WTC11 (cell line): ENCODE results near the gene CHST14. TPM values are rescaled to one million over a fixed set of nuclear protein-coding genes. Genes with fewer than 3 reads are reported as not detected.

Source experiments
- ETV6 ChIP-seq: sonication (generic); formaldehyde crosslinking; IDR thresholded peaks from 2 replicates; pipeline ENCODE4 v1.8.1; 2022; ENCODE audit warnings: mild to moderate bottlenecking, missing genetic modification reagents
- FOXK1 ChIP-seq: sonication (generic); formaldehyde crosslinking; IDR thresholded peaks from 2 replicates; pipeline ENCODE4 v1.8.0; 2022; ENCODE audit warnings: mild to moderate bottlenecking, moderate library complexity, missing genetic modification reagents
- FOXP1 ChIP-seq: sonication (generic); formaldehyde crosslinking; IDR thresholded peaks from 2 replicates; pipeline ENCODE4 v1.8.0; 2022; ENCODE audit warnings: missing genetic modification reagents, mild to moderate bottlenecking, moderate library complexity, borderline replicate concordance
- GABPB1 ChIP-seq: sonication (generic); formaldehyde crosslinking; IDR thresholded peaks from 2 replicates; pipeline ENCODE4 v1.8.1; 2023; ENCODE audit warnings: mild to moderate bottlenecking, missing genetic modification reagents
- NFATC4 ChIP-seq: fragments of 250-450 bp; sonication (Bioruptor Pico); IDR thresholded peaks from 2 replicates; pipeline ENCODE4 v1.9.0; 2021; ENCODE audit warnings: mild to moderate bottlenecking
- NFE2L1 ChIP-seq: sonication (generic); formaldehyde crosslinking; IDR thresholded peaks from 2 replicates; pipeline ENCODE4 v1.8.1; 2023; ENCODE audit warnings: missing genetic modification reagents
- NR3C1 ChIP-seq: sonication (generic); formaldehyde crosslinking; conservative IDR thresholded peaks from 2 replicates; pipeline ENCODE4 v1.8.1; 2023; ENCODE audit warnings: low read depth, mild to moderate bottlenecking, missing genetic modification reagents
- RORB ChIP-seq: fragments of 250-450 bp; sonication (Bioruptor Pico); IDR thresholded peaks from 2 replicates; pipeline ENCODE4 v1.9.0; 2021; ENCODE audit warnings: mild to moderate bottlenecking
- SP1 ChIP-seq: sonication (generic); formaldehyde crosslinking; conservative IDR thresholded peaks from 2 replicates; pipeline ENCODE4 v1.8.1; 2022; ENCODE audit warnings: missing genetic modification reagents
- ZNF138 ChIP-seq: sonication (generic); formaldehyde crosslinking; conservative IDR thresholded peaks from 2 replicates; pipeline ENCODE4 v1.8.1; 2022; ENCODE audit warnings: mild to moderate bottlenecking, moderate library complexity, missing genetic modification reagents
- ZNF671 ChIP-seq: fragments of 250-450 bp; sonication (Bioruptor Pico); IDR thresholded peaks from 2 replicates; pipeline ENCODE4 v1.8.0; 2021; ENCODE audit warnings: mild to moderate bottlenecking
- total RNA-seq: library from RNA; stranded (reverse); gene quantifications from 3 replicates; pipeline ENCODE4 v1.2.3, GENCODE V29; 2021
- TF ChIP-seq, protein P1 (sequence below): sonication (generic); formaldehyde crosslinking; IDR thresholded peaks from 2 replicates; pipeline ENCODE4 v1.8.0; 2022; ENCODE audit warnings: mild to moderate bottlenecking, missing genetic modification reagents
- TF ChIP-seq, protein P2 (sequence below): fragments of 200-600 bp; IDR thresholded peaks from 2 replicates; pipeline ENCODE4 v1.8.0; 2022; ENCODE audit warnings: antibody characterized with exemption
- TF ChIP-seq, protein P3 (sequence below): fragments of 250-450 bp; sonication (Bioruptor Pico); IDR thresholded peaks from 2 replicates; pipeline ENCODE4 v1.9.0; 2021; ENCODE audit warnings: mild to moderate bottlenecking
- TF ChIP-seq, protein P4 (sequence below): sonication (generic); formaldehyde crosslinking; IDR thresholded peaks from 2 replicates; pipeline ENCODE4 v1.8.1; 2023; ENCODE audit warnings: mild to moderate bottlenecking, missing genetic modification reagents
- TF ChIP-seq, protein P5 (sequence below): fragments of 250-450 bp; sonication (Bioruptor Pico); IDR thresholded peaks from 2 replicates; pipeline ENCODE4 v1.9.0; 2021; ENCODE audit warnings: mild to moderate bottlenecking, borderline replicate concordance
- TF ChIP-seq, protein P6 (sequence below): fragments of 250-450 bp; sonication (Bioruptor Pico); IDR thresholded peaks from 2 replicates; pipeline ENCODE4 v1.8.0; 2021; ENCODE audit warnings: mild to moderate bottlenecking
- TF ChIP-seq, protein P7 (sequence below): sonication (generic); formaldehyde crosslinking; IDR thresholded peaks from 2 replicates; pipeline ENCODE4 v1.8.1; 2023; ENCODE audit warnings: mild to moderate bottlenecking, missing genetic modification reagents
- TF ChIP-seq, protein P8 (sequence below): sonication (generic); formaldehyde crosslinking; IDR thresholded peaks from 2 replicates; pipeline ENCODE4 v1.8.1; 2022; ENCODE audit warnings: missing genetic modification reagents, borderline replicate concordance

Gene CHST14
- total RNA-seq, 1 experiment from 2014 or later: 21.3 TPM

DNA sequence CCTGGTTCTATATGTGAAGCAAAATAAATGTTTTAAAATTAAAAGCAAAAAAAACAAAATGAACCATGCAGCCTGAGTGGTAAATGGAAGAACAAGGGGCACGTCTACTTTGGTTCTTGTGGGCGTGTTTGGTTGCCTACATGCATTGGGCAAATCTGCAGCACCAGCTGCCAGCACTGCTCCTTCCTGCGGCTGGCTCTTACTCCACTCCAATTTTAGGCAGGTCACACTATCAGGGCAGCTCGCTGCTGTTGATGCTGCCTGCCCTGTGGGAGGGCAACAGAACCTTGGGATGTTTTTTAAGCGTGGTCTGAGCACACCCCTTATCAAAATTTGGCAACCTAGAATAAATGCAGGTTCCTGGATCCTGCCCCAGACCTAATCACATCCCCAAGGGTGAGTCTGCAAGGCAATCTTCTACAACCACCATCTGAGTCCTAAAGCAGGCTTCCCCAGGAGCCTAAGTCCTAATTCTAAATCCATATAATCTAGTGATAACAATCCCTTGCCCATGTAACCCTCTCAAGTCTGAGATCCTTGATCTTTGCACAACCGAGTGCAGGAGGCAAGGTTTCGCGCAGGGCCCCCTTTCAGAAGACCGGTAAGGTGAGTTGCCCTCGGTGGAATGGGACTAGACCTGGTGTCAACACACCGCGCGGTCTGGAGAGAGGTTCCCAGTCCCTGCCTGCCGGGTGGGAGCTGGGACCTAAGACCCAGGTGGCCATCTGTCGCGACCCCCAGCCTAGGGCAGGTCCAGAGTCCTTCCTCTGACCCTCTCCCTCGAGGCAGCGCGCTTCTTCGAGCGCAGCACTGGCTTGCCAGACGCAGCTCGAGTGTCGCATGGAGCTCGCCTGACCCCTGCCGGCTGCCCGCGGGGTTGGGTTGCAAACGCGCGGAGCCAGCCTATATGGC lies 49.3 kb upstream of the CHST14 start (continued):
- TF ChIP-seq, protein P1, sequence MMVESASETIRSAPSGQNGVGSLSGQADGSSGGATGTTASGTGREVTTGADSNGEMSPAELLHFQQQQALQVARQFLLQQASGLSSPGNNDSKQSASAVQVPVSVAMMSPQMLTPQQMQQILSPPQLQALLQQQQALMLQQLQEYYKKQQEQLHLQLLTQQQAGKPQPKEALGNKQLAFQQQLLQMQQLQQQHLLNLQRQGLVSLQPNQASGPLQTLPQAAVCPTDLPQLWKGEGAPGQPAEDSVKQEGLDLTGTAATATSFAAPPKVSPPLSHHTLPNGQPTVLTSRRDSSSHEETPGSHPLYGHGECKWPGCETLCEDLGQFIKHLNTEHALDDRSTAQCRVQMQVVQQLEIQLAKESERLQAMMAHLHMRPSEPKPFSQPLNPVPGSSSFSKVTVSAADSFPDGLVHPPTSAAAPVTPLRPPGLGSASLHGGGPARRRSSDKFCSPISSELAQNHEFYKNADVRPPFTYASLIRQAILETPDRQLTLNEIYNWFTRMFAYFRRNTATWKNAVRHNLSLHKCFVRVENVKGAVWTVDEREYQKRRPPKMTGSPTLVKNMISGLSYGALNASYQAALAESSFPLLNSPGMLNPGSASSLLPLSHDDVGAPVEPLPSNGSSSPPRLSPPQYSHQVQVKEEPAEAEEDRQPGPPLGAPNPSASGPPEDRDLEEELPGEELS (CRISPR knock-in tag): no peak; the same call in 1 of the 2 replicates
- TF ChIP-seq ETV6 (CRISPR knock-in tag) (peak; percentile 26; the same call in 1 of the 2 replicates), NFE2L1 (CRISPR knock-in tag) (peak; percentile 55; the same call in 1 of the 2 replicates), ZNF671 (CRISPR knock-in tag) (0 out of 2 replicates have a peak, but pooled peaks have one; percentile 73), FOXK1 (CRISPR knock-in tag) (0 out of 2 replicates have a peak, but pooled peaks have one; percentile 50), NR3C1 (CRISPR knock-in tag) (no peak), FOXP1 (CRISPR knock-in tag) (0 out of 2 replicates have a peak, but pooled peaks have one; percentile 65), GABPB1 (no peak), SP1 (0 out of 2 replicates have a peak, but pooled peaks have one; percentile 38), NFATC4 (CRISPR knock-in tag) (peak; percentile 77), RORB (no peak), ZNF138 (no peak)
- TF ChIP-seq, protein P2, sequence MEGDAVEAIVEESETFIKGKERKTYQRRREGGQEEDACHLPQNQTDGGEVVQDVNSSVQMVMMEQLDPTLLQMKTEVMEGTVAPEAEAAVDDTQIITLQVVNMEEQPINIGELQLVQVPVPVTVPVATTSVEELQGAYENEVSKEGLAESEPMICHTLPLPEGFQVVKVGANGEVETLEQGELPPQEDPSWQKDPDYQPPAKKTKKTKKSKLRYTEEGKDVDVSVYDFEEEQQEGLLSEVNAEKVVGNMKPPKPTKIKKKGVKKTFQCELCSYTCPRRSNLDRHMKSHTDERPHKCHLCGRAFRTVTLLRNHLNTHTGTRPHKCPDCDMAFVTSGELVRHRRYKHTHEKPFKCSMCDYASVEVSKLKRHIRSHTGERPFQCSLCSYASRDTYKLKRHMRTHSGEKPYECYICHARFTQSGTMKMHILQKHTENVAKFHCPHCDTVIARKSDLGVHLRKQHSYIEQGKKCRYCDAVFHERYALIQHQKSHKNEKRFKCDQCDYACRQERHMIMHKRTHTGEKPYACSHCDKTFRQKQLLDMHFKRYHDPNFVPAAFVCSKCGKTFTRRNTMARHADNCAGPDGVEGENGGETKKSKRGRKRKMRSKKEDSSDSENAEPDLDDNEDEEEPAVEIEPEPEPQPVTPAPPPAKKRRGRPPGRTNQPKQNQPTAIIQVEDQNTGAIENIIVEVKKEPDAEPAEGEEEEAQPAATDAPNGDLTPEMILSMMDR: peak; percentile 70
- TF ChIP-seq, protein P3, sequence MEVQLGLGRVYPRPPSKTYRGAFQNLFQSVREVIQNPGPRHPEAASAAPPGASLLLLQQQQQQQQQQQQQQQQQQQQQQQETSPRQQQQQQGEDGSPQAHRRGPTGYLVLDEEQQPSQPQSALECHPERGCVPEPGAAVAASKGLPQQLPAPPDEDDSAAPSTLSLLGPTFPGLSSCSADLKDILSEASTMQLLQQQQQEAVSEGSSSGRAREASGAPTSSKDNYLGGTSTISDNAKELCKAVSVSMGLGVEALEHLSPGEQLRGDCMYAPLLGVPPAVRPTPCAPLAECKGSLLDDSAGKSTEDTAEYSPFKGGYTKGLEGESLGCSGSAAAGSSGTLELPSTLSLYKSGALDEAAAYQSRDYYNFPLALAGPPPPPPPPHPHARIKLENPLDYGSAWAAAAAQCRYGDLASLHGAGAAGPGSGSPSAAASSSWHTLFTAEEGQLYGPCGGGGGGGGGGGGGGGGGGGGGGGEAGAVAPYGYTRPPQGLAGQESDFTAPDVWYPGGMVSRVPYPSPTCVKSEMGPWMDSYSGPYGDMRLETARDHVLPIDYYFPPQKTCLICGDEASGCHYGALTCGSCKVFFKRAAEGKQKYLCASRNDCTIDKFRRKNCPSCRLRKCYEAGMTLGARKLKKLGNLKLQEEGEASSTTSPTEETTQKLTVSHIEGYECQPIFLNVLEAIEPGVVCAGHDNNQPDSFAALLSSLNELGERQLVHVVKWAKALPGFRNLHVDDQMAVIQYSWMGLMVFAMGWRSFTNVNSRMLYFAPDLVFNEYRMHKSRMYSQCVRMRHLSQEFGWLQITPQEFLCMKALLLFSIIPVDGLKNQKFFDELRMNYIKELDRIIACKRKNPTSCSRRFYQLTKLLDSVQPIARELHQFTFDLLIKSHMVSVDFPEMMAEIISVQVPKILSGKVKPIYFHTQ: no peak
- TF ChIP-seq, protein P4, sequence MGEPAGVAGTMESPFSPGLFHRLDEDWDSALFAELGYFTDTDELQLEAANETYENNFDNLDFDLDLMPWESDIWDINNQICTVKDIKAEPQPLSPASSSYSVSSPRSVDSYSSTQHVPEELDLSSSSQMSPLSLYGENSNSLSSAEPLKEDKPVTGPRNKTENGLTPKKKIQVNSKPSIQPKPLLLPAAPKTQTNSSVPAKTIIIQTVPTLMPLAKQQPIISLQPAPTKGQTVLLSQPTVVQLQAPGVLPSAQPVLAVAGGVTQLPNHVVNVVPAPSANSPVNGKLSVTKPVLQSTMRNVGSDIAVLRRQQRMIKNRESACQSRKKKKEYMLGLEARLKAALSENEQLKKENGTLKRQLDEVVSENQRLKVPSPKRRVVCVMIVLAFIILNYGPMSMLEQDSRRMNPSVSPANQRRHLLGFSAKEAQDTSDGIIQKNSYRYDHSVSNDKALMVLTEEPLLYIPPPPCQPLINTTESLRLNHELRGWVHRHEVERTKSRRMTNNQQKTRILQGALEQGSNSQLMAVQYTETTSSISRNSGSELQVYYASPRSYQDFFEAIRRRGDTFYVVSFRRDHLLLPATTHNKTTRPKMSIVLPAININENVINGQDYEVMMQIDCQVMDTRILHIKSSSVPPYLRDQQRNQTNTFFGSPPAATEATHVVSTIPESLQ (CRISPR knock-in tag): no peak
- TF ChIP-seq, protein P5, sequence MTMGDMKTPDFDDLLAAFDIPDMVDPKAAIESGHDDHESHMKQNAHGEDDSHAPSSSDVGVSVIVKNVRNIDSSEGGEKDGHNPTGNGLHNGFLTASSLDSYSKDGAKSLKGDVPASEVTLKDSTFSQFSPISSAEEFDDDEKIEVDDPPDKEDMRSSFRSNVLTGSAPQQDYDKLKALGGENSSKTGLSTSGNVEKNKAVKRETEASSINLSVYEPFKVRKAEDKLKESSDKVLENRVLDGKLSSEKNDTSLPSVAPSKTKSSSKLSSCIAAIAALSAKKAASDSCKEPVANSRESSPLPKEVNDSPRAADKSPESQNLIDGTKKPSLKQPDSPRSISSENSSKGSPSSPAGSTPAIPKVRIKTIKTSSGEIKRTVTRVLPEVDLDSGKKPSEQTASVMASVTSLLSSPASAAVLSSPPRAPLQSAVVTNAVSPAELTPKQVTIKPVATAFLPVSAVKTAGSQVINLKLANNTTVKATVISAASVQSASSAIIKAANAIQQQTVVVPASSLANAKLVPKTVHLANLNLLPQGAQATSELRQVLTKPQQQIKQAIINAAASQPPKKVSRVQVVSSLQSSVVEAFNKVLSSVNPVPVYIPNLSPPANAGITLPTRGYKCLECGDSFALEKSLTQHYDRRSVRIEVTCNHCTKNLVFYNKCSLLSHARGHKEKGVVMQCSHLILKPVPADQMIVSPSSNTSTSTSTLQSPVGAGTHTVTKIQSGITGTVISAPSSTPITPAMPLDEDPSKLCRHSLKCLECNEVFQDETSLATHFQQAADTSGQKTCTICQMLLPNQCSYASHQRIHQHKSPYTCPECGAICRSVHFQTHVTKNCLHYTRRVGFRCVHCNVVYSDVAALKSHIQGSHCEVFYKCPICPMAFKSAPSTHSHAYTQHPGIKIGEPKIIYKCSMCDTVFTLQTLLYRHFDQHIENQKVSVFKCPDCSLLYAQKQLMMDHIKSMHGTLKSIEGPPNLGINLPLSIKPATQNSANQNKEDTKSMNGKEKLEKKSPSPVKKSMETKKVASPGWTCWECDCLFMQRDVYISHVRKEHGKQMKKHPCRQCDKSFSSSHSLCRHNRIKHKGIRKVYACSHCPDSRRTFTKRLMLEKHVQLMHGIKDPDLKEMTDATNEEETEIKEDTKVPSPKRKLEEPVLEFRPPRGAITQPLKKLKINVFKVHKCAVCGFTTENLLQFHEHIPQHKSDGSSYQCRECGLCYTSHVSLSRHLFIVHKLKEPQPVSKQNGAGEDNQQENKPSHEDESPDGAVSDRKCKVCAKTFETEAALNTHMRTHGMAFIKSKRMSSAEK (CRISPR knock-in tag): 0 out of 2 replicates have a peak, but pooled peaks have one; percentile 2
- TF ChIP-seq, protein P6, sequence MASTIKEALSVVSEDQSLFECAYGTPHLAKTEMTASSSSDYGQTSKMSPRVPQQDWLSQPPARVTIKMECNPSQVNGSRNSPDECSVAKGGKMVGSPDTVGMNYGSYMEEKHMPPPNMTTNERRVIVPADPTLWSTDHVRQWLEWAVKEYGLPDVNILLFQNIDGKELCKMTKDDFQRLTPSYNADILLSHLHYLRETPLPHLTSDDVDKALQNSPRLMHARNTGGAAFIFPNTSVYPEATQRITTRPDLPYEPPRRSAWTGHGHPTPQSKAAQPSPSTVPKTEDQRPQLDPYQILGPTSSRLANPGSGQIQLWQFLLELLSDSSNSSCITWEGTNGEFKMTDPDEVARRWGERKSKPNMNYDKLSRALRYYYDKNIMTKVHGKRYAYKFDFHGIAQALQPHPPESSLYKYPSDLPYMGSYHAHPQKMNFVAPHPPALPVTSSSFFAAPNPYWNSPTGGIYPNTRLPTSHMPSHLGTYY: 0 out of 2 replicates have a peak, but pooled peaks have one; percentile 42
- TF ChIP-seq, protein P7, sequence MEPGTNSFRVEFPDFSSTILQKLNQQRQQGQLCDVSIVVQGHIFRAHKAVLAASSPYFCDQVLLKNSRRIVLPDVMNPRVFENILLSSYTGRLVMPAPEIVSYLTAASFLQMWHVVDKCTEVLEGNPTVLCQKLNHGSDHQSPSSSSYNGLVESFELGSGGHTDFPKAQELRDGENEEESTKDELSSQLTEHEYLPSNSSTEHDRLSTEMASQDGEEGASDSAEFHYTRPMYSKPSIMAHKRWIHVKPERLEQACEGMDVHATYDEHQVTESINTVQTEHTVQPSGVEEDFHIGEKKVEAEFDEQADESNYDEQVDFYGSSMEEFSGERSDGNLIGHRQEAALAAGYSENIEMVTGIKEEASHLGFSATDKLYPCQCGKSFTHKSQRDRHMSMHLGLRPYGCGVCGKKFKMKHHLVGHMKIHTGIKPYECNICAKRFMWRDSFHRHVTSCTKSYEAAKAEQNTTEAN (CRISPR knock-in tag): peak; percentile 66; the same call in 1 of the 2 replicates
- TF ChIP-seq, protein P8, sequence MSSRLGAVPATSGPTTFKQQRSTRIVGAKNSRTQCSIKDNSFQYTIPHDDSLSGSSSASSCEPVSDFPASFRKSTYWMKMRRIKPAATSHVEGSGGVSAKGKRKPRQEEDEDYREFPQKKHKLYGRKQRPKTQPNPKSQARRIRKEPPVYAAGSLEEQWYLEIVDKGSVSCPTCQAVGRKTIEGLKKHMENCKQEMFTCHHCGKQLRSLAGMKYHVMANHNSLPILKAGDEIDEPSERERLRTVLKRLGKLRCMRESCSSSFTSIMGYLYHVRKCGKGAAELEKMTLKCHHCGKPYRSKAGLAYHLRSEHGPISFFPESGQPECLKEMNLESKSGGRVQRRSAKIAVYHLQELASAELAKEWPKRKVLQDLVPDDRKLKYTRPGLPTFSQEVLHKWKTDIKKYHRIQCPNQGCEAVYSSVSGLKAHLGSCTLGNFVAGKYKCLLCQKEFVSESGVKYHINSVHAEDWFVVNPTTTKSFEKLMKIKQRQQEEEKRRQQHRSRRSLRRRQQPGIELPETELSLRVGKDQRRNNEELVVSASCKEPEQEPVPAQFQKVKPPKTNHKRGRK: no peak
